Activated CD8-positive, alpha-beta memory T cell treated with anti-CD3 and anti-CD28 coated beads, Interleukin-2, amount 50 U/mL, for 24 hours (primary cell): ENCODE data around the gene COA3.

Experiments
- DNase-seq: peaks from one replicate; pipeline ENCODE4 v3.0.0-alpha.2; 2020; ENCODE audit errors: extremely low read depth

COA3 gene

DNA sequence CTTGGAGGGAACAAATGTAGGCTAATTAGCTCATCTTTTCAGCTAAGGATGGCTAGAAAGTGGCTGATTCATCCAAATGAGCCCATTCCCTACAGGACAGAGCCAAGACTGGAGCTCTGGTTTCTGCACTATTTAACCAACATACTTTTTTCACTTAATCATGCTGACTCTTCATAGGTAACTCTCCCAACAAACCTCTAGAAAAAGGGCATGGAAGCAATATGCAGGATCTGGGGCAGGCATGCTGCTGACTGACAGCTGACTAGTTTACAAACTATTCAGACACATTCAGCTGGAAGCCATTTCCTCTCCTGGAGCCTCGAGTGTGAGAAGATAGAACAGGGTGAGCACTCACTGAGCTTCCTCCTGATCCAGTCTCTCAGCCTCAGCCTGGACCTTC, 19.4 kb upstream of the COA3 start:
- no peak for DNase-seq

GRCh38 chr17:42814633-42815399, 16.3 kb upstream of the COA3 start:
- no peak for DNase-seq

DNA sequence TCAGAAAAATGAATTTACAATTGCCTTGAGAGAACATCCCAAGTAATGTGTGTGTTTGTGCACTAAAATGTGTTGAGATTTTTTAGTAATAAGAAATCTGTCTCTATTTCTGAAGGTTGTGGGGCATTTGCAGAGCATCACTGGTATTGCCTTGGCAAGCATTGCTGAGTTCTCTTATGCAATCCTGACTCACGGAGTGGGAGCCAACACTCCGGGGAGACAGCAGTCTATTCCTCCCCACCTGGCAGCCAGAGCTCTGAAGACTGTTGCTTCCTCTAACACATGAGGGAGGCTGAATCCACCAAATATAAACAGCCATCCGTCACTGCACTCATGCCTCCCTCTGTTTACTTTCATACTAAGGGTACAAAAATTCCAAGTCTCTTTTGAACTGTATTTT, 10.7 kb upstream of the COA3 start:
- DNase-seq = no peak

GRCh38 chr17:42806249-42806648, 7.7 kb upstream of the COA3 start:
- no peak for DNase-seq

DNA sequence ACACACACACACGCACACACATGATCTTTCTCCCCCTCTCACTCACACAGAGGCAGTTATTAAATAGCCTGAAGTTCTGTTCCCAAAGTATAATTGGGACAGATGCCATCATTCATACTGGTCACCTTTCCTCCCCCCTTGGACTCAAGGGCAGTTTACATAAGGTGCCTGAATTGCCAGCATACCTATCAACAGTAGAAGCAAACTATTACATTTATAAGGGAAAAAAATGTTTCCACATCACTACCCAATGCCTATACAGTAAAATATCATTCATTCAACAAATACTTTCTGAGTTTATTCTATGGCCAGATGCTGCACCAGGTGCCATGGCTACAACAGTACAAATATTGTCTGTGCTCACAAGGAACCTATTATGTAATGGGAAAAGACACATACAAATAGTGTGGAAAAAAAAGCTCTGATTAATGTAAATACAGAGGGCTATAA, 6.4 kb upstream of the COA3 start:
- no peak for DNase-seq

DNA sequence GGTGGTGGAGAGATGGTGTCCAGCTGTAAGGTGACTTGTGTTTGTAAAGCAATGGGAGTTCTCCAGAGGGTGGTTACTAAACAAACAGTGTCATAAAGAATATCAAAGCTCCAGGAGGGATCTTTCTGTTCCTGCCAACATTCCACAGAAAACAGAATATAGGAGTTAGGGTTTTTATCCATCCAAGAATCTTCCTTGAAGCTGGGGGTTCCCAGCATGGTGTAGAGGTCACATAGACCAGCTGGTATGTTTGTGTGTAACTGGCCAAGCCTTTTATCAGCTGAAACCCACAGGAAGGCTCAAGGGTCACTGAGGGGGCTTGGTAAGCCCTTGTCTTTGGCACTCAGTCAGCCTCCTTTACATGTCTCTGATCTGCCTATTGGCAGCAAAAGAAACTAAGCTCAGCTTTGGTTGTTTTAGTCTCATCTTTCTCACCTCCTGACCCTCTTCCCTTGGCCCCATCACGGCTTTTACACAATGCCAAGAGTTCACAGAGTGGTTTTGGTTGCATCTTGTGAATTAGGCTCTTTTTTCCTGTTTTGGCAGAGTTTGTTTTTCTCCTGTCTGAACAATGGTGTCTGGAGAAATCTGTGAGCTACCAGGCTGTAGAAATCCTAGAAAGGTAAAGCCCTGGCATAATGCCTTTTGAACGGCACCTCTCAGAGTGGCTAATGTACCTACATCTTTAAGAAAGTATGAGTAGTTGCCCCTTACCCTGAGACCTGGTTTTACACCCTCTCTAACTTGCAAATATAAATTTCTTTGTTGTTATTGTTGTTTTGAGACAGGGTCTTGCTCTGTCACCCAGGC, 4.8 kb upstream of the COA3 start:
- DNase-seq = no peak

GRCh38 chr17:42798011-42798382, 507 bp downstream of the COA3 start:
- DNase-seq = no peak

DNA sequence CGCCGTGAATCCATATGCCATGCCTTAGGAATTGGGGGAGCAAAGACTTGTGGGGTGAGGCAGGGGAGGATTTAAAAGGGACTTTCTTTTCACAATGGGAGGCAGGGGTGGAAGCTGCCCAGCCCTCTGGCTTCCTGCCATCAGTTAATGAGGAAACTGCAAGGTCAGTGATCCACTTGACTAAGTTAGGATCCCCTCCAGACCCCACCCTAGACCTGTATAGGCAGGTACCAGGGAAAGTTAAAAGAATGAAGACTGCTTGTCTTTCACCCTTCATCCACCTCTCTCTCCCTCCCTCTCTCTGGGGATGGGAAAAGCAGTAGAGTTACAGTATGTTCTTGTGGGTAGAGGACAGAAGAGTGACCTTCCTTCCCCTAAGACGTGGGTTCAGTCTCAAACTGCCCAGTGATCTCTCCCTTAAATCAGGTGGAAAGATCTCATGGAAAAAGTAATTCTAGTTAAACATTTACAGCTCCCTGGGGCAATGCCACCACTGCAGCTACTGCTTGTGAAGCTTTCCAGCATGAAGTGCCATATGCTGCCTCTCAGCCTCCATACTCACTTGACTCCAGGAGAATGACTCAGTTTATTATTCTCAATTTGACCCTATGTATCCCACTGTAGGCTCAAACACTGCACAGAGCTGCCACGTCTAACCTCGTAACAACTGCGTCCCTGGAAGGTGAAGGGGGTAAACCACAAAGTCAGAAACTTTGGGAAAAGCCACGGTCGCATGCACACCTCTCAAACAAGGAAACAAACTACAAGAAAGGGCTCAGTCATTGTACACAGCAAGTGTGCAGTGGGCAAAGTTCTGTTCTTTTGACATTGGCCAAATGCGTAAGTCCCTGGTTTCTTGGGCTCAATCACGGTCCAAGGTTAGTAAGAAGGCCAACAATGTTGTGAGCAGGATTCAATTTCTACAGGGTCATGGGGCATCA, 1.2 kb downstream of the COA3 start:
- no peak for DNase-seq

DNA sequence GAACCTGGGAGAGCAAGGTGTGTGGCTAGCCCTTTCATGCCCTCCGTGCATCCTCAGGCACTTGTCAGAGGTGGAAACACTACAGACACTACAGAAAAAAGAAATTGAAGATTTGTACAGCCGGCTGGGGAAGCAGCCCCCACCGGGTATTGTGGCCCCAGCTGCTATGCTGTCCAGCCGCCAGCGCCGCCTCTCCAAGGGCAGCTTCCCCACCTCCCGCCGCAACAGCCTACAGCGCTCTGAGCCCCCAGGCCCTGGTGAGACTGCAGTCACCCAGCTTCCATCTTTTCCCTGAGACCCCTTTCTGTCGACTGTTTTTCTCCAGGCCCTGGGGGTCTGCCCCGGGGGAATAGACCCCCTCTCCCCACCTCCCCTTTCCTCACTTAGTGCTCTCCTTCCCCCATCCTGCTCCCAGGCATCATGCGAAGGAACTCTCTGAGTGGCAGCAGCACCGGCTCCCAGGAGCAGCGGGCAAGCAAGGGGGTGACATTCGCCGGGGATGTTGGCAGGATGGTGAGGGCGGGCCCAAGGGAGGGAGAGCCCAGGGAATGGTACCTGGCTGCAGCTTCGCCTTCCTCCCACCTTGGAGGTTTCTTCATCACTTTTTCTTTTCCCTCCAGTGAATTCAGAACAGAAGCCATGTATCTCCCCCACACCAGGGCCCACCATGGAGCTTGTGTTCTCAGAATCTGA, 2.3 kb downstream of the COA3 start:
- no peak for DNase-seq

- DNase-seq = no peak
Measured at GRCh38 chr17:42795465-42795864, 3.0 kb downstream of the COA3 start.

GRCh38 chr17:42795061-42795460, 3.4 kb downstream of the COA3 start:
- no peak for DNase-seq

DNA sequence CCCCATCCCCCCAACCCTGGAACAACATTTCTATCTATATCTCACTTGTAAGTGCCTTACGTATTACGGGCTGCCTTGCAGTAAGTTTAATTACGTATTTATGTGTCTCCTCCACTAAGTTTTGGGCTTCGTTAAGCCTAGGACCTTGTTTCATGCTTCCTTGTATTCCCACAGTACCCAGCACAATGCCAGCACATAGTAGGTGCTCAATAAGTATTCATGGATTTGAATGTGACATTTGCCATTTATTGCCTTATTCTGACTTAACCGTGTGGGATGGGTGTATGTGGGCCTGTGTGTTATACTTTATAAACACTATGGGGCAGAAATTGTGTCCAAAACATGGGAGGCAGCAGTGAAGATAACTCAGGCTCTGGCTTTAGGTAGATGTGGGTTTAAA, 6.0 kb downstream of the COA3 start:
- no peak for DNase-seq

DNA sequence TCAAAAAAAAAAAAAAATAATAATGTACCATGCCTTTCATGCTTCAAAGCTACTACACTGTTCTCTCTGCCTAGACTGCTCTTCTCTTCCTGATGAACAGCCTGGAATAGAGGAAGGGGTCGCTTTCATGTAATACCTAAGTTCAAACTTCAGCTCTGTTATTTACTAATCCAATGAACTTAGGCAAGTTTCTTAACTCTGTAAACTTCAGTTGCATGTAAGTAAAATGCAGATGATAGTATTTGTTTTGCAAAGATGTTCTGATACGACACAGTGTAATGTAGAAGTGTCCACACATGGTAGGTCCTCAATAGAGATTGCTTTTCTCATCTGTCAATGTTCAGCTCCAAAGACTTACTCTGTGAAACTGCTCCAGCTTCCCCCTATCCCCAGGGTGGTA, 6.6 kb downstream of the COA3 start:
- DNase-seq = no peak

DNA sequence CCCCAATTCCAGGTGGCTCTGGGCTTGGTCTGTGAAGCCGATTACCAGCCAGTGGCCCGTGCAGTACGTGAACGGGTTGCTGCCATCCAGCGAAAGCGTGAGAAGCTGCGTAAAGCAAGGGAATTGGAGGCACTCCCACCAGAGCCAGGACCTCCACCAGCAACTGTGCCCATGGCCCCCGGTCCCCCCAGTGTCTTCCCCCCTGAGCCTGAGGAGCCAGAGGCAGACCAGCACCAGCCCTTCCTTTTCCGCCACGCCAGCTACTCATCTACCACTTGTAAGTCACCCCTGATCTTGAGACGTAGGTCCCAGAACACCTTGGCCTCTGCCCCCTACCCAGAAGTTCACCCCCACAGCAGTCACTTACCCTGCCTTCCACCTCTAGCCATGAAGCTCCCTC, 11.2 kb downstream of the COA3 start:
- no peak for DNase-seq

DNA sequence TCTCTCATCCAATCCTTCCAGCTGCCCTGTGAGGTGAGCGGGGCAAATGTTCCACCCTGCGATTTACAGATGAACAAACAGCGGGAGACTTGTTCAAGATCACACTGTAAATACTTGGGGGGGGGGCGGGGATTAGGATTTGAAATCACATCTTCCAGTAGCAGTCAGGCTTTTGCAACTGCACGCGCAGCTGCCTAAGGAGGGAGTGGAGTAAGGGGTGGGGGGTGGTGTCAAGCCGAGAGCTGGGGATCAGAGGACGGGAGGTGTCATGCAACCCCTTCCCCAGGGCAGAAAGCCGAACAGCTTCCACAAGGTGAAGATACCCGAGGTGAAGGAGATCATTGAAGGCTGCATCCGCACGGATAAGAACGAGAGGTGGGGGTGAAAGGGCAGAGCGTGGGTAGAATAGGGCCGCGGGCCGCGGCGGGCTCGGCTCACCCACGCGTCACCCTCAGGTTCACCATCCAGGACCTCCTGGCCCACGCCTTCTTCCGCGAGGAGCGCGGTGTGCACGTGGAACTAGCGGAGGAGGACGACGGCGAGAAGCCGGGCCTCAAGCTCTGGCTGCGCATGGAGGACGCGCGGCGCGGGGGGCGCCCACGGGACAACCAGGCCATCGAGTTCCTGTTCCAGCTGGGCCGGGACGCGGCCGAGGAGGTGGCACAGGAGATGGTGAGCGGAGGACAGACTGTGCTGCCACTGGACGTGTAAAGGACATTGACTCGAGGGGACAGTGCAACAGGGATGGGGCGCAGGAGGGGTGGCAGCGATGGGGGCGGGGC, 13.5 kb downstream of the COA3 start:
- no peak for DNase-seq

- no peak for DNase-seq
Measured at GRCh38 chr17:42784409-42784808, 14.1 kb downstream of the COA3 start.

DNA sequence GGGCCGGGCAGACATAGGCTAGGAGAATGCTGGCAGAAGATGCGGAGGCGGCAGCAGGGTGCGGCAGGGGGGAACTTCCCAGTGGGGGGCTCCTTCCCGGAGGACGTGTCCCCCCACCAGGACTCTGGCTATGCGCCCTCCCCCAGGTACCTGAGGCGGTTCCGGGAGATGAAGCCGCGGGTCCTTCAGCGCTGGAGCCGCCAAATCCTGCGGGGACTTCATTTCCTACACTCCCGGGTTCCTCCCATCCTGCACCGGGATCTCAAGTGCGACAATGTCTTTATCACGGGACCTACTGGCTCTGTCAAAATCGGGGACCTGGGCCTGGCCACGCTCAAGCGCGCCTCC, 14.7 kb downstream of the COA3 start:
- DNase-seq = no peak

DNA sequence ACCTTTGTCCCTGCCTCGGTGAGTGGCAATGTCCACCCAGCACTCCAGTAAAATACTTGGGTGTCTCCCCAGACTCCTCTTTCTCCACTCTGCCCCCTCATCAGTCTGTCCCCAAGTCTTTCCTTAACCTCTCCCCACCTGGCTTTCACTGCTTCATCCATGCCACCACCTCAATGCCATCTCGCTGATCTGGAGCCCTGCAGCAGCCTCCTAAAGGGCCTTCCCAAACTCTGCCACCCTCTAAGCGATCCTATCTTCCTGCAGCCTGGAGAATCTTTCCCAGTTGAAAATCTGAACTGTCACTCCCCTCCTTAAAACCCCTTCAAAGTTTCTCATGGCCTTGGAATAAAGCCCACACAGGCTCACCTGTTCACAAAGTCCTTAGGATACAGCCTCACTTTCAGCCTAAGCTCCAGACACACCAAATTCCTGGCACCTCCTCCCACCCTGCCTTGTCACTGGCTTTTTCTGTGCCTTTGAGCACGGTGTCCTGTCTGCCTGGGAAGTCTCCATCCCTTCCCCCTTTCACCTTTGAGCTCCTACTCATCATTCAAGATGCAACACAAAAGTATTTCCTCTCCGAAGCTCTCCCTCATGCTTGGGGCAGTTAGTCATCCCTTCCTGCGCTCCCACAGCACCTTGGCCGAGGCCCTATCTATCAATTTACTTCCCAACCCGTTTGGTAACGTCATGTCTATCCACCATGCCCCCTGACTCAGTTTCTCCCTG, 15.3 kb downstream of the COA3 start:
- DNase-seq = no peak

DNA sequence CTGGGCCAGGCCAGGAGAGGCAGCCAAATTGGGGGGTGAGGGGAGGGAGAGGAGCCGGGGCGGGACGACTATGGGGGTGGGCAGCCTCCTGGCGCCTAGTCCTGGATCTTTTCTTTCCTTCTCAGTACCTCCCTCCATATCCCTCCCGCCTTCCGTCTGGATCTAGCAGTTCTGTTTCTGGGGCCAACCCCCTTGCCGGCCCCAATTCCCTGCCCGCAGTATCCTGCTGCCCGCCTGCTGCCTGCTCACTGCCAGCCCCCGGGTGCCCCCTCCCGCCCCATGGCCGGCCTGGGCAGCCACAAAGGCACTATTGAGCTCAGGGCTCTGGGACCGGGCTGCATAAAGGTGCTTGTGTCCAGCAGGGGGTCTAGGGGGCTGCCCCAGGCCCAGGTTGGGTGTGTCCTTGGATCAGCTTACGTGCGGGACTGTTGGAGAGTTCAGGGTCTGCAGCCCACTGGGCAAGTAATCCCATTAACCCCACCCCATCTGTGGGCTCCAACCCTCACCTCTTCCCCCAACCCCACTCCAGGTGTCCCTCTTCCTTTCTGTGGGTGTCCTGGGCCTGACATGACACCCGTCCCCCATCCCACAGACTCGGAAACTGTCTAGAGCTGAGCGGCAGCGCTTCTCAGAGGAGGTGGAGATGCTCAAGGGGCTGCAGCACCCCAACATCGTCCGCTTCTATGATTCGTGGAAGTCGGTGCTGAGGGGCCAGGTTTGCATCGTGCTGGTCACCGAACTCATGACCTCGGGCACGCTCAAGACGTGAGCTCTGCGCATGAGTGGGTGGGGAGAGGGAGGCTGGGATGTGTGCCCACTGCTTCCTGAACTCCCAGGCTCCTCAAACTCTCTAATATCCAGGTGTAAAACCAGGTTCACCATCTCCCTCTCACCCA, 16.1 kb downstream of the COA3 start:
- DNase-seq = no peak
